Measurements from ENCODE around the gene TMEM272. TPM values are rescaled to one million over a fixed set of nuclear protein-coding genes. Genes with fewer than 3 reads are reported as not detected.

TMEM272 gene, protein sequence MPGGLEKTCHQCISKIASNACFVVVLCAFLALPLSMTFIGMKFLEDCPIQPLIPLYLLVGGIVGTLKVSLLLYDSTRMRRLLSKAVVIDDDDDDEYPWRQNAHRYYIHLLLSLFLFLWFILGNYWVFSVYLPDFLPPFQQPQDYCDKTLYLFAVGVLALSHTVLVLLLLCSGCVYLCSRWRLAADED
- total RNA-seq, result 1 to 10 TPM; 1.5 to 1.6 TPM

DNA sequence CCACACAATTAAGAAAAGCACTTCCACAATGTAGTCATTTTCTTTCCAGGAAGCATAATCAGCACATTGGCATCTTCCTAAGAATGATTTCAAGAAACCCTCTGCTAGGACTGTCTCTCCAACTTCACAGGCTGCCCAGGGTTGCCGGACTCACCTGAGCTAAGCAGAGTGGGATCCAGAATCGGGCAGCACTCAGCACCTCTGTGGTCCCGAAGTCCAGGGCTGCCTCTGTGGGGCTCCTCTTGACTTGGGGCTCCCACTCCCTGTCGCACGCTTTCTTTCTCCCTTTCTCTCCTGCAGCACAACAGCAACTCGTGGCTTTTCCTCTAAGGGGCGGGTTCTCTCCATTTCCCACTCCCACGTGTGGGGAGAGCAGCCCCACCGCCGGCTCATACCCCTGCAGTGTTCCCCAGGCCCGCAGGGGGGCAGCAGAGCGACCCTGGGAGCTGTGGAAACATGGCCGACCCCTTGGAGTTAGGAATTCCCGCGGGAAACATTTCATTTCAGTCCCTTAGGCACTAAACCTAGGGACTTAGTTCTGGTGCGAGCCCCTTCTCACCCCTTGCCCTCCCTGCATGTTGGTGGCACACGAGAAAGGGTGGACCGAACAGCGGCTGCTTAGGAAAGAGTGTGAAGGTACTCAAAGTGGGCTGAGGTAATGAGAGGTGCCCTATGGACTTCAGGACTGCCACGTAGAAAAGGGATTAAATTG, at the start of gene TMEM272:
TSS of gene TMEM272 (minus strand) at position 316 of the 712 bp plus-strand sequence. CDS start 6,647 bp downstream, outside the sequence.
- Mint-ChIP-seq H3K4me1 (peaks cover 19% of the 10 kb centered on the region), H3K27ac (peak within 1 kb of the TSS; percentile 61), H3K4me3 (peak within 1 kb of the TSS; percentile 75), H3K9me3 (no peaks in the 10 kb centered on the region), H3K36me3 (no peaks in the 10 kb centered on the region), H3K27me3 (peaks cover 9% of the 10 kb centered on the region)
- peak; percentile 70 for DNase-seq

DNA sequence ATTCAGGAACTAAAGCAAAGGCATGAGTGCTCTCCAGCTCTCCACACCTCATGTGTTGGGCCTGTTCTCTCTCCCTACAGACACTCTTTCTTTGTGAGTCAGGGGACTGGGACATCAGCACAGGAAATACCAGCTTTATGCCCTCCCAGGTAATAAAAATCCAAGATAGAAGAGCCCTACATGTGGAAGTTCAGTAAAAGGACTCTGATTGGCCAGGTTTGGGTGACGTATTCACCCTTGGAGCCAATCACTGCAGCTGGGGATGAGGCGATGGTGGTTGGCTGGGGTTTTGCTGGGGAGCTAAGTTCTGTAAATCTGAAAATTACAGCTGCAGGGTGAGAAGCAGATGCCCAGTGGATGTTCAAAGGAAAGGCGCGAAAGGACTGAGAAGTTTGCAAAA, 49.3 kb upstream of the TMEM272 start:
- DNase-seq, result no peak
- Mint-ChIP-seq H3K4me1 (no peaks in the 10 kb centered on the region), H3K27me3 (peaks cover 3% of the 10 kb centered on the region), H3K9me3 (no peaks in the 10 kb centered on the region), H3K36me3 (no peaks in the 10 kb centered on the region), H3K27ac (no peak overlapping the region), H3K4me3 (no peak overlapping the region)

DNA sequence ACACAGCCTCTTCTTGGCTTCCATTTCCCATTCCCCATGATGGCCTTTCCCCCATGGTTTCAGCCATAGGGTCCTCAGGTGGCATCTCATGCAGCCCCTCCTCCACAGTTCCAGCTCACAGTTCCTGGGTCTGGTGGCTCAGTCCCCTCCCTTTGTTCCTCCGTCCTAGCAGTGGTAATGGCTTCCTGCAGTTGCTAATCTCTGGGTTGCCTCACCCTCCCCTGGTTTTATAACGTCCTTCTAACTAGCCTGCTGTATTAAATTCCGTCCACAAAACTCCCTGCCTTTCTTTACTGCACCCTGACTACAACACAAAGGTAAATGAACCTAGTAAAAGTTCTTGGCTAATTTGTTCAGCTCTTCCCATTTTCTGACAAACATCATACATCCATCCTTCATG, 47.7 kb upstream of the TMEM272 start:
- DNase-seq, result no peak
- Mint-ChIP-seq H3K9me3 (no peaks in the 10 kb centered on the region), H3K4me3 (no peak overlapping the region), H3K4me1 (no peaks in the 10 kb centered on the region), H3K36me3 (no peaks in the 10 kb centered on the region), H3K27ac (no peak overlapping the region), H3K27me3 (peaks cover 3% of the 10 kb centered on the region)

DNA sequence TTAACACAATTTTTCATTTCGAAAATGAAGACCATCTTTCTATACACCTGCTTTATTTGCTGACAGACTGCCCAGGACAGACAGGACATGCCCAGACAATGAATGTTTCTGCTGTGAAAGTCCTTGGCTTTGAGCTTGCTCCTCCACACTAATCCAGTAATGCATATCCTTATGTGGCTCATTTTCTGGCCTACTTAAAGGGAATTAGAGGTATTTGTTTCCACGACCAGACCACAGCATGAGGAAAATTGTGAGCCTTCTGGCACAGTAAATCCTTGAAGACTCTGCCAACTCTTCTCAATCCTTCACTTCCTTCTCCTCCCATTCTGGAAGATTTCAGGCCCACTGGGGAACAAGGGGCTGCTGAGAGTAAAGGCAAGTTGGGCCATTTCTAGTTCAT, 42.5 kb upstream of the TMEM272 start:
- H3K9me3 Mint-ChIP-seq, result no peaks in the 10 kb centered on the region
- H3K4me3 Mint-ChIP-seq, result no peak overlapping the region
- no peaks in the 10 kb centered on the region for H3K27me3 Mint-ChIP-seq
- H3K36me3 Mint-ChIP-seq, result no peaks in the 10 kb centered on the region
- no peaks in the 10 kb centered on the region for H3K4me1 Mint-ChIP-seq
- DNase-seq, result no peak
- H3K27ac Mint-ChIP-seq, result no peak overlapping the region

DNA sequence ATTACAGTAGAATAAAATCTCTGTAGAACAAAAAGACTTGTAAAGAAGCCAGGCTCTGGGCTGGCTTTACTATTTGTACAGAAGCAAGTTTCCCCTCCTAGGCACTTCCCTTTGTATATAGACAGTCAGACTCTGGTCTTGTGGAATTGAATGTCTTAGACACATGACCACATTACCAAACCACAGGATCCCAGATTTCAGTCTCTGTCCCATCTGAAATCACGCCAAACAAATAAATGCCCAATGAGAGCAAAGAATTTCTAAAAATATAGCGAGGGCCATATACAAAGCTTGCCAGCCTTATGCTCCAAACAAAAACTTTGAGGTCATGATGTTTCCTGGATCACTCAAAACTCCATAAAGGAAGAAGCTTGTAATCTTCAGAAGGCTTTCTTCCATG, 40.7 kb upstream of the TMEM272 start:
- H3K27me3 Mint-ChIP-seq, result no peaks in the 10 kb centered on the region
- peaks cover 7% of the 10 kb centered on the region for H3K9me3 Mint-ChIP-seq
- no peak for DNase-seq
- H3K4me3 Mint-ChIP-seq, result no peak overlapping the region
- H3K4me1 Mint-ChIP-seq, result no peaks in the 10 kb centered on the region
- H3K27ac Mint-ChIP-seq, result no peak overlapping the region
- H3K36me3 Mint-ChIP-seq, result no peaks in the 10 kb centered on the region

DNA sequence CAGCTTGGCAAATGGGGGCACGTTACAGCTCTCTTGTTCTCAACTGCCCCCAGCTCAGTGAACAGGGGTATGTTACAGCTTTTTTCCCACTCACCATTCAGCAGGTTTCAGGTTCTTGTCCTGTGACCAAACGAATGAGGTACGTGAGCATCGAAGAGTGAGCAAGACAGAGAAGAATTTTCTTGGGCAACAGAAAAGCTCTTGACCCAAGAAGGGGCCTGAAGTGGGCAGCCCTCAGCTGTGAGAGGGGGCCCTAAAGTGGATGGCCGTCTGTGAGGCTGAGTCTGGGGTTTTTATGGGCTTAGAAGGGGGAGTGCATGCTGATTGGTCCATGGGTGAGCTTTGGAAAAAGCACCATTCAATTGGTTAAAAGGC, 38.2 kb upstream of the TMEM272 start:
- H3K27ac Mint-ChIP-seq, result no peak overlapping the region

DNA sequence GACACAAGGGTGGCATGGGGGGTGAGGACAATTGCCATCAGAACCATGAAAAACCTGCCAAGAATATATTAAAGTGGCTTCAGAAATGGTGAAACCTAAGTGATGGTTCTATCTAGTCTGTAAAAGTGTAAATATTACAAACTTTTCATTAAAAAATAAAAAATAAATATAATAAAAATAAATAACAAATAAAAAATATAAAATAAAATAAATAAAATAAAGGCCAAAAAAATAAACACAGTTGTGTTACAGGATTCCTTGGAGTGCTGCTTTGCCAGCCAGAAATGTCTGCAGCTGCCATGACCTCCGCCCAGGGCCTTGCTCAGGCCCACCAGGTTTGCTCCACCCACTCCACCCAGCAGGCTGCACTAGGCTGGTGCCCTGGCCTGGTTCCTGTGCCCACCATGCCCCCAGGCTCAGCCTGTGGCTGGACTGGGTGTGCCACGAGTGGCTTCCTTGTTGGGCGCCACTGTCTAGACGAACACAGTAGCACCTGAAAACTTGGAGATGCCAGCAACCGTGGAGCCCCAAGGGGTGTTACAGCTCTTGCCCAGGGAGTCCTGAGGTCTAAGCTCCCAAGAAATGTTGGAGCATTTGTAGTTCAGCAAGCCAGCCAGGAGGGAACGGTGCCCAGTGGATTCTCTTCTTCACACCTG, 37.7 kb upstream of the TMEM272 start:
- peaks cover 5% of the 10 kb centered on the region for H3K27me3 Mint-ChIP-seq
- H3K9me3 Mint-ChIP-seq, result peaks cover 7% of the 10 kb centered on the region
- no peaks in the 10 kb centered on the region for H3K36me3 Mint-ChIP-seq
- DNase-seq, result no peak
- no peak overlapping the region for H3K27ac Mint-ChIP-seq
- H3K4me3 Mint-ChIP-seq, result no peak overlapping the region
- H3K4me1 Mint-ChIP-seq, result peaks cover 6% of the 10 kb centered on the region

More for the DNA sequence above, 38.2 kb upstream of the TMEM272 start:
- Mint-ChIP-seq H3K9me3 (peaks cover 7% of the 10 kb centered on the region), H3K4me3 (no peak overlapping the region), H3K4me1 (peaks cover 6% of the 10 kb centered on the region), H3K27me3 (peaks cover 5% of the 10 kb centered on the region), H3K36me3 (no peaks in the 10 kb centered on the region)
- DNase-seq, result no peak

DNA sequence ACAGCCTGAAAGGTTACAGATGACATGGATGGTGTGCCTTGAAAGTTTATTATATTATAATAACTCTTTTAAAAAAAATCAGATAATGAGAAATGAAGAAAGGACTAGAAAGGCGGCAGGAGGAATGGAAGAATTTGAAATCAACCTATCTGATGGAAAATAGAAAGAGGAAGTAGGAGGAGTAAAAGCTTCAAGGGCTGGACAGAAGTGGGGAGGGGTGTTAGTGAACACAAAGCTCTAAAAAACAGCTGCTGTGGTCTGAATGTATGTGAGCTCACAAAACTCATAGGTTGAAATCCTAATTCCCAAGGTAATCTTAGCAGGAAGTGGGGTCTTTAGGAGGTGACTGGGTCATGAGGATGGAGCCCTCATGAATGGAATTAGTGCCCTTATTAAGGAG, 36.3 kb upstream of the TMEM272 start:
- no peak for DNase-seq
- Mint-ChIP-seq H3K9me3 (peaks cover 7% of the 10 kb centered on the region), H3K27me3 (peaks cover 5% of the 10 kb centered on the region), H3K4me3 (no peak overlapping the region), H3K27ac (no peak overlapping the region), H3K4me1 (peaks cover 6% of the 10 kb centered on the region), H3K36me3 (no peaks in the 10 kb centered on the region)

DNA sequence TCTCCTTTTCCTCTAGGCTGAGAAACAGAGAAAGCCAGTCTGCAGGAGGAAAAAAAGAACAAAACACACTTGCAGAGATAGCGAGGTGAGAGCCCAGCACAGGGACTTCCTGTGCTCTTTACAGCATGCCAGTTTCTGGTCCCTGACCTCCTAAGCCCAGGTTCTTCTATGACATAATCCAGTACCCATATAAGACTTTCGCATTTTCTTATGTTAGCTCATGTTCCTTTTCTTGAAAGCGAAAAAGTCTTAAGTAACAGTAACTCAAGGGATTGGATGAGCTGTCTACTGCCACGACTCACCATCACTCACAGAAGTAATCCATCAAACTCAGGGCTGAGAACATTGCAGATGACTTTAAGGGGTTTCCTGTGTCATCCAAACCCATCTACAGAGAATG, 34.2 kb upstream of the TMEM272 start:
- Mint-ChIP-seq H3K4me3 (no peak overlapping the region), H3K27ac (no peak overlapping the region)
- no peak for DNase-seq

DNA sequence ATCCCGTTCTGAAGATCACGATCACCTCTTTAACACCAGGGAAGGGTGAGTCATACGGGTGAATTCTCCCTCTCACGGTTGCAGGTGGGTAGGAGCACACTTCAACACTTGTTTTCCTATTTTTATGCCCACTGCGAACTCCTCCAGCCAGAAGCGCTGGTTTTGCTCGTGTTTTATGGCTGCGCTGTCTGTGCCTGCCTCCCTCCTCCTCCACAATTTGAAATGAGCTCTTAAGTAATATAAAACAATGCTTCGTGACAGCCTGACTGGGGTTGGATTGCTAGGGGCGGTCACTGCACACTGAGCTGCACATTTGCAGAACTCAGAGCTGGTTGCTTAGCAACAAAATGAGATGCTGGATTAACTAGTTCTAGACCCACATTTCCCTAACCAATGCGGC, 29.7 kb upstream of the TMEM272 start:
- Mint-ChIP-seq H3K36me3 (no peaks in the 10 kb centered on the region), H3K4me1 (peaks cover 10% of the 10 kb centered on the region), H3K9me3 (no peaks in the 10 kb centered on the region), H3K27me3 (peaks cover 5% of the 10 kb centered on the region), H3K4me3 (no peak overlapping the region), H3K27ac (no peak overlapping the region)
- no peak for DNase-seq

More for the DNA sequence above, 34.2 kb upstream of the TMEM272 start:
- Mint-ChIP-seq H3K9me3 (peaks cover 7% of the 10 kb centered on the region), H3K36me3 (no peaks in the 10 kb centered on the region), H3K4me1 (peaks cover 6% of the 10 kb centered on the region), H3K27me3 (peaks cover 5% of the 10 kb centered on the region)

DNA sequence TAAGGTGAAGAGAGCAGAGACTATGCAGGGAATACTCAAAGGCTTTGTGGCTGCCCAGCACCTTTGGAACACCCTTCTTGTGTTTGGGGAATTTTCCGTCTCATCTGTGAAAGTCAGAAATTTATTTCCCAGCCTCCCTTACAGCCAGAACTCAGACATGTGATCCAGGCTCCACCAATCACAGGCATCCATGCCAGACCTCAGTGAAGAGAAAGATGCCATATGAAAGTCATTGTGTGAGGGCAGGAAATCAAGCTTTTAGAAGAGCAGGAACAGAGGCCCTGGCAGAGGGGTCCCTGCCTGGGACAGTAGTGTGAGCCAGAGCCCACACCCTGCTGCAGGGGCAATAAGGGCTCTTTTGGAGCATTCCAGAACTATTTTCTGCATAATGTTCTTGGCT, 28.9 kb upstream of the TMEM272 start:
- no peaks in the 10 kb centered on the region for H3K27me3 Mint-ChIP-seq
- peaks cover 6% of the 10 kb centered on the region for H3K4me1 Mint-ChIP-seq
- H3K4me3 Mint-ChIP-seq, result no peak overlapping the region
- no peak overlapping the region for H3K27ac Mint-ChIP-seq
- no peak for DNase-seq
- no peaks in the 10 kb centered on the region for H3K9me3 Mint-ChIP-seq
- H3K36me3 Mint-ChIP-seq, result no peaks in the 10 kb centered on the region

DNA sequence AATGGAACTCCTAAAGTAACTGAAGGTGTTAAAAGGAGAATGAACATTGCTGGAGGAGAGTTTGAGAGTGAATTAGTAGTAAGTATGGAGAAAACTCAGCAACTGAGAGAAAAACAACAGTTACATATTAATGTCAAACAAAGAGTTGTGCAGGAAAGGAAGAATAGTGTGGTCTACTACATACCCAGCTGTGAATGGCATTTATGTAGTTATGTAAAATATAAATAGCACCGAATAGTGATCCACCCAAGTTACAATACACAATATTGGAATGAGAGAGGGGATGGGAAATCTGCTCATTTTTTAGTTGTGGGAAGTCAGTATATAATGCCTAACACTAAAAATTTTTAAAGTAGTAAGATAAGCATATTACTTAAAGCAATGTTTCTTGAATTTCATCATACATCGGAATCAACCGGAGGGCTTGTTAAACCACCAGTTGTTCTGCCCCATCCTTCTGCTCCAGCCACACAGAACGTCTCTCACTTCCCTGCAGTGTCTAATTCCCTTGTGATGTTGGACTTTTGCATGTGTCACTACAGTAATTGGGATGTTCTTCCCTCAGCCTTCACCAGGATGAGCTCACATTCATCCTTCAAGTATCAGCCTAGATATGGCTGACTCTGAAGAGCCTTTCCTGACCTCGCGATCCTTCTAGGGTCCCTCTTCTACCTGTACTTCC, 28.3 kb upstream of the TMEM272 start:
- Mint-ChIP-seq H3K27me3 (no peaks in the 10 kb centered on the region), H3K4me1 (peaks cover 4% of the 10 kb centered on the region), H3K36me3 (no peaks in the 10 kb centered on the region), H3K27ac (no peak overlapping the region), H3K9me3 (no peaks in the 10 kb centered on the region), H3K4me3 (no peak overlapping the region)
- DNase-seq, result no peak

DNA sequence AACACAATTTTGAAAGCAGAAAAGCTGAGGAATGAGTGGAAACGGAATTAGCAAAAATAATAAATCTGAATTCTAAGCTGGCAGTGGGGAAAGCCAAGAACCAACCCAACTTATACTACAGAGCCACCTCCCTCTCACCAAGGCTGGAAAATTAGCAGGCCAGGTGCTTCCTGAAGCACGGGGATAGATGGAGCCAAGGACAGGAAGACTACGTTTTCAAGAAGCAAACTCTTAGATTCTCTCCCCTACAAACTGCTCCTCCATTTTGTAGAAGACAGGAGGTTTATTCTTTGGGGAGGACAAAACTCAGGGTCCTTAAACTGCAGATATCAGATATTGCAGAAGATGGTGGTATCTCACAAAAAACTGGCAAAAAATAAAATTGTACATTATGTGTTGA, 25.6 kb upstream of the TMEM272 start:
- Mint-ChIP-seq H3K4me1 (peaks cover 4% of the 10 kb centered on the region), H3K27me3 (no peaks in the 10 kb centered on the region), H3K36me3 (no peaks in the 10 kb centered on the region), H3K9me3 (no peaks in the 10 kb centered on the region), H3K27ac (no peak overlapping the region), H3K4me3 (no peak overlapping the region)
- DNase-seq, result no peak

DNA sequence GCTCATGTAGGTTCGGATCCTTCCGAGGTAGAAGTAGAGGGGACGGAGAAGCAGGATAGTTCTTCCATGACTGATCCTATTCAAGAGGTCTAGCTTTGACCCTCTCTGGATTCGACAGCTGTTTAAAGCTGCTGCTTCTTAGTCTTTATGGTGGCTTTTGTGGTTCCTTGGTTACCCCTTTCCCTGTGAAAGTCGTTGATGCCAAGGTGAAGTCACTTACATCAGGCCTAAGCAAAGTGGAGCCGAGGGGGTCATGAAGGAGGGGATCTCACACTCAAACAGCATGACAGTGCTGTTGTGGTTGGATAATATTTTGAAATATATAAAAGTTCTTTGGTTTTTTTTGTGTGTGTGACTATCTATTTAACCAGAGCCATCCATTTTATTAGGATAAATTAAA, 24.9 kb upstream of the TMEM272 start:
- Mint-ChIP-seq H3K27me3 (no peaks in the 10 kb centered on the region), H3K36me3 (no peaks in the 10 kb centered on the region), H3K27ac (no peak overlapping the region), H3K4me3 (no peak overlapping the region), H3K4me1 (peaks cover 4% of the 10 kb centered on the region), H3K9me3 (no peaks in the 10 kb centered on the region)
- DNase-seq, result no peak

DNA sequence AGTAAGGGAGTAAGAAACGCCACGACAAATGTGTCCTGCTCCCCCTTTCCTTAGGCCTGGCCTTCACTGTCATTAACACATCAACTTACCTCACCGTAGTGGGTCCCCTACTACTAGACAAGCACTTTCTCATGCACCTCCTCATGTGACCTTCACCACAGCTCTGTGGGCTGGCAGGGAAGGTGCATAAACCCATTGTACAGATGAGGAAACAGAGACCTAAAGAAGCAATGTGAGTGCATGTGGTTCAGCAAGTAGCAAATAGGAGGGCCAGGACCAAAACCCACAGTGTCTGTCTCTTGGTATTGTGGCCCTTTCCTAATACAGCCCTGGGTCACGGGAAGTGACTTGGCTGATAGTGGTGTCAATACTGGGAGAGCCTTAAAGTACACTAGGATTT, 22.1 kb upstream of the TMEM272 start:
- Mint-ChIP-seq H3K27me3 (no peaks in the 10 kb centered on the region), H3K9me3 (no peaks in the 10 kb centered on the region), H3K4me3 (no peak overlapping the region), H3K4me1 (peaks cover 12% of the 10 kb centered on the region), H3K27ac (no peak overlapping the region), H3K36me3 (no peaks in the 10 kb centered on the region)
- no peak for DNase-seq
